AG04450 (cell line): ENCODE results near the gene TAS2R7. TPM values are rescaled to one million over a fixed set of nuclear protein-coding genes. Genes with fewer than 3 reads are reported as not detected.
A peak's percentile ranks its signal among the peaks of the same experiment; 100 is the strongest.

Experiments
- CTCF ChIA-PET: fragments of 300-600, 350-600 bp; formaldehyde crosslinking; extraction: SDS; loops from one replicate; lab custom pipeline; 2022; ENCODE audit warnings: antibody characterized with exemption, inconsistent platforms; lab: Charles Lee
- POLR2A ChIA-PET: fragments of 350-600 bp; formaldehyde crosslinking; extraction: SDS; loops from one replicate; lab custom pipeline; 2021; ENCODE audit warnings: antibody characterized with exemption, inconsistent platforms; lab: Yijun Ruan, JAX
- DNase-seq: peaks from one replicate; pipeline ENCODE4 v3.0.0-alpha.2; 2011; ENCODE audit warnings: low read depth, low spot score
- H3K27ac ChIP-seq: one replicate; pipeline ENCODE4 v1.5.1; 2012; ENCODE audit warnings: low read depth, low read length, control low read depth
- H3K27me3 ChIP-seq: one replicate; pipeline ENCODE4 v1.6.0; 2012; ENCODE audit warnings: low read length; ENCODE audit not compliant: control insufficient read depth, insufficient read depth
- H3K4me3 ChIP-seq: 2 replicates; pipeline ENCODE4 v1.5.1; 2011; ENCODE audit warnings: mild to moderate bottlenecking, low read depth, low read length, control low read depth
- H3K9me3 ChIP-seq: 2 replicates; pipeline ENCODE4 v1.5.1; 2012; ENCODE audit warnings: low read length; ENCODE audit not compliant: control insufficient read depth, insufficient read depth
- polyA plus RNA-seq: library from polyadenylated mRNA; depleted of rRNA; stranded (reverse); fragments of >200 nt; gene quantifications from 2 replicates; pipeline ENCODE4 v1.2.3, GENCODE V29; 2011; rRNA removed
- small RNA-seq: library from RNA; depleted of rRNA; stranded (forward); fragments of <200 nt; gene quantifications from one replicate; pipeline ENCODE3, GENCODE V24; 2012; ENCODE audit warnings: low read depth; ENCODE audit not compliant: insufficient read length
- TF ChIP-seq, protein P1 (sequence below): IDR thresholded peaks from 2 replicates; pipeline ENCODE4 v1.5.1; 2011; ENCODE audit warnings: low read depth, low read length, control low read depth, inconsistent platforms

The TAS2R7 gene
- polyA plus RNA-seq, 1 experiment, result not detected

DNA sequence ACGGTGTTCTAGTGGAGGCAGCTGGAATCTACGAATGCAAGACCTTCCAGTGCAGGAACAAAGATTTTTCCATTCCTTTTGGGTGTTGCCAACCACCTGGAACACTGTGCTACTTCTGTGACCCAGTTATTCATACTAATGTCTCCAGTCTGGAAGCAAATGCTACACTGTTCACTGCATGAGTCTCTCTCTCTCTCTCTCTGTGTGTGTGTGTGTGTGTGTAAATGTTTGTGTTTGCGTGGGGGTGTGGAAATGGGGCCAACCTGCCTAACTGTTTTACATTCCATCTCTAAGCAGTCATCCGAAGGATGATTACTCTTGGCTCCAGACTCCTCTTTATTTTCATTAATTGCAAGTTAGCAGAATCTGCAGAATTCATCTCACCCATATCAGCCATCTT is 49.4 kb downstream of the TAS2R7 start:
- TF ChIP-seq, protein P1, sequence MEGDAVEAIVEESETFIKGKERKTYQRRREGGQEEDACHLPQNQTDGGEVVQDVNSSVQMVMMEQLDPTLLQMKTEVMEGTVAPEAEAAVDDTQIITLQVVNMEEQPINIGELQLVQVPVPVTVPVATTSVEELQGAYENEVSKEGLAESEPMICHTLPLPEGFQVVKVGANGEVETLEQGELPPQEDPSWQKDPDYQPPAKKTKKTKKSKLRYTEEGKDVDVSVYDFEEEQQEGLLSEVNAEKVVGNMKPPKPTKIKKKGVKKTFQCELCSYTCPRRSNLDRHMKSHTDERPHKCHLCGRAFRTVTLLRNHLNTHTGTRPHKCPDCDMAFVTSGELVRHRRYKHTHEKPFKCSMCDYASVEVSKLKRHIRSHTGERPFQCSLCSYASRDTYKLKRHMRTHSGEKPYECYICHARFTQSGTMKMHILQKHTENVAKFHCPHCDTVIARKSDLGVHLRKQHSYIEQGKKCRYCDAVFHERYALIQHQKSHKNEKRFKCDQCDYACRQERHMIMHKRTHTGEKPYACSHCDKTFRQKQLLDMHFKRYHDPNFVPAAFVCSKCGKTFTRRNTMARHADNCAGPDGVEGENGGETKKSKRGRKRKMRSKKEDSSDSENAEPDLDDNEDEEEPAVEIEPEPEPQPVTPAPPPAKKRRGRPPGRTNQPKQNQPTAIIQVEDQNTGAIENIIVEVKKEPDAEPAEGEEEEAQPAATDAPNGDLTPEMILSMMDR, result no peak
- Histone ChIP-seq H3K4me3 (no peak overlapping the region), H3K27me3 (no peaks in the 10 kb centered on the region), H3K27ac (no peak overlapping the region), H3K9me3 (peaks cover 8% of the 10 kb centered on the region; the same call in 1 of the 2 replicates)
- peak; percentile 16 for DNase-seq
- ChIA-PET CTCF (no interaction called here), POLR2A (no interaction called here)

Small RNAs within 50 kb of the gene (small RNA-seq; reads per million reads assigned to genes)
- not detected for gene PRR4

Other genes with a start within 250 kb of the TAS2R7 start
- 22.5 and 42.9 TPM in 2 replicates for gene MAGOHB, start 189.0 kb downstream of the TAS2R7 start, polyA plus RNA-seq
- gene STYK1, start 128.6 kb downstream of the TAS2R7 start, polyA plus RNA-seq, result 0.02 and 0.14 TPM in 2 replicates
- 95.6 and 99.2 TPM in 2 replicates for gene YBX3, start 79.3 kb downstream of the TAS2R7 start, polyA plus RNA-seq
- 0.06 TPM in 1 of 2 replicates, not detected in the other for gene TAS2R8, start 4.7 kb upstream of the TAS2R7 start, polyA plus RNA-seq
- not detected in 2 replicates for gene TAS2R9, start 7.5 kb upstream of the TAS2R7 start, polyA plus RNA-seq
- gene TAS2R10, start 23.7 kb upstream of the TAS2R7 start, polyA plus RNA-seq, result 0.24 and 0.71 TPM in 2 replicates
- gene PRR4, start 46.8 kb upstream of the TAS2R7 start, polyA plus RNA-seq, result 3.2 and 4.3 TPM in 2 replicates
- gene PRH1, start 81.6 kb upstream of the TAS2R7 start, polyA plus RNA-seq, result 3.1 and 4.2 TPM in 2 replicates
- gene TAS2R13, start 106.9 kb upstream of the TAS2R7 start, polyA plus RNA-seq, result 0.10 and 0.16 TPM in 2 replicates
- 0.16 TPM in 1 of 2 replicates, not detected in the other for gene PRH2, start 126.6 kb upstream of the TAS2R7 start, polyA plus RNA-seq
- gene TAS2R14, start 136.6 kb upstream of the TAS2R7 start, polyA plus RNA-seq, result 2.1 and 3.2 TPM in 2 replicates
- 0.21 and 0.24 TPM in 2 replicates for gene TAS2R50, start 184.3 kb upstream of the TAS2R7 start, polyA plus RNA-seq
- 0.62 and 0.67 TPM in 2 replicates for gene TAS2R20, start 195.7 kb upstream of the TAS2R7 start, polyA plus RNA-seq
- 0.46 and 0.48 TPM in 2 replicates for gene TAS2R19, start 220.0 kb upstream of the TAS2R7 start, polyA plus RNA-seq
- gene TAS2R31, start 228.8 kb upstream of the TAS2R7 start, polyA plus RNA-seq, result 0.51 and 0.60 TPM in 2 replicates